CD14-positive monocyte (primary cell): ENCODE results near the gene LRRK1. TPM values are rescaled to one million over a fixed set of nuclear protein-coding genes. Genes with fewer than 3 reads are reported as not detected.
A peak's percentile ranks its signal among the peaks of the same experiment; 100 is the strongest.

ENCODE experiments used
- DNase-seq, 3 donors: peaks; one replicate each; pipeline ENCODE4 v3.0.0-alpha.2; 2011 to 2022
- H2AFZ ChIP-seq: 2 replicates; pipeline ENCODE4 v1.6.0; 2012; ENCODE audit warnings: mild to moderate bottlenecking, low read depth, low read length, inconsistent platforms; ENCODE audit not compliant: insufficient read depth, poor library complexity, severe bottlenecking
- H3K27ac ChIP-seq, 2 donors: 1 replicate in 1 of 2; 2 replicates in 1 of 2; pipeline ENCODE4 v1.5.1; 2012 to 2013; ENCODE audit warnings: low read length in 2 of 2, control low read depth in 1 of 2, inconsistent platforms in 1 of 2, low read depth in 1 of 2, mild to moderate bottlenecking in 1 of 2
- H3K27me3 ChIP-seq, 2 donors: one replicate each; pipeline versions ENCODE4 v1.6.0 to v1.6.1; 2011 to 2013; ENCODE audit warnings: low read length in 2 of 2; ENCODE audit not compliant: control insufficient read depth in 2 of 2, insufficient read depth in 2 of 2
- H3K36me3 ChIP-seq, 2 donors: replicated peaks in 1 of 2; 1 replicate in 1 of 2; 2 replicates in 1 of 2; pipeline versions ENCODE4 v1.5.1 to v1.6.1; 2012 to 2013; ENCODE audit warnings: low read length in 2 of 2, control low read depth in 1 of 2, inconsistent platforms in 1 of 2, mild to moderate bottlenecking in 1 of 2; ENCODE audit not compliant: insufficient read depth in 2 of 2, control insufficient read depth in 1 of 2
- H3K4me1 ChIP-seq, 2 donors: 1 replicate in 1 of 2; 2 replicates in 1 of 2; pipeline versions ENCODE4 v1.5.1 to v1.6.1; 2012 to 2013; ENCODE audit warnings: low read length in 2 of 2, control low read depth in 1 of 2, inconsistent platforms in 1 of 2, mild to moderate bottlenecking in 1 of 2, moderate library complexity in 1 of 2; ENCODE audit not compliant: insufficient read depth in 2 of 2, control insufficient read depth in 1 of 2
- H3K4me2 ChIP-seq: replicated peaks from 2 replicates; pipeline ENCODE3; 2012; ENCODE audit warnings: low read length, moderate library complexity, mild to moderate bottlenecking; ENCODE audit not compliant: poor library complexity, severe bottlenecking; ENCODE audit errors: extremely low read depth
- H3K4me3 ChIP-seq, 3 experiments: fragments of 200-600 bp in 1 of 3; sonication (generic) in 1 of 3; replicated peaks in 1 of 3; 1 replicate in 2 of 3; 2 replicates in 1 of 3; pipeline ENCODE4 v1.5.1; 2011 to 2013; ENCODE audit warnings: low read length in 3 of 3, mild to moderate bottlenecking in 3 of 3, control low read depth in 2 of 3, low read depth in 2 of 3, inconsistent platforms in 1 of 3, moderate library complexity in 1 of 3
- H3K79me2 ChIP-seq: 2 replicates; pipeline ENCODE4 v1.6.0; 2012; ENCODE audit warnings: mild to moderate bottlenecking, control low read depth, inconsistent platforms, low read length, moderate library complexity; ENCODE audit not compliant: insufficient read depth
- H3K9ac ChIP-seq: 2 replicates; pipeline ENCODE4 v1.6.0; 2017; ENCODE audit warnings: low read length, mild to moderate bottlenecking; ENCODE audit not compliant: insufficient read depth, poor library complexity, severe bottlenecking
- H3K9me3 ChIP-seq, 2 donors: replicated peaks in 1 of 2; 1 replicate in 1 of 2; 2 replicates in 1 of 2; pipeline versions ENCODE4 v1.5.1 to v1.6.1; 2012 to 2013; ENCODE audit warnings: low read length in 2 of 2, control low read depth in 1 of 2; ENCODE audit not compliant: control insufficient read depth in 1 of 2, insufficient read depth in 1 of 2
- H4K20me1 ChIP-seq: 2 replicates; pipeline ENCODE4 v1.6.0; 2012; ENCODE audit warnings: mild to moderate bottlenecking, low read length, control low read depth, moderate library complexity; ENCODE audit not compliant: insufficient read depth
- H3K27ac Mint-ChIP-seq, 7 donors: one replicate each; pipeline ENCODE4 v1.8.0; 2020; ENCODE audit warnings: mild to moderate bottlenecking in 7 of 7, mixed read lengths in 7 of 7, moderate library complexity in 6 of 7, inconsistent platforms in 2 of 7
- H3K27me3 Mint-ChIP-seq, 3 donors: one replicate each; pipeline ENCODE4 v1.8.0; 2021 to 2022; ENCODE audit warnings: low read depth in 3 of 3, mild to moderate bottlenecking in 3 of 3, mixed read lengths in 3 of 3, moderate library complexity in 3 of 3, inconsistent platforms in 1 of 3
- H3K36me3 Mint-ChIP-seq, 2 donors: one replicate each; pipeline ENCODE4 v1.8.0; 2020; ENCODE audit warnings: mixed read lengths in 2 of 2, inconsistent platforms in 1 of 2, mild to moderate bottlenecking in 1 of 2
- H3K4me1 Mint-ChIP-seq: one replicate; pipeline ENCODE4 v1.8.0; 2020; ENCODE audit warnings: mild to moderate bottlenecking, mixed read lengths
- H3K4me3 Mint-ChIP-seq, 2 donors: one replicate each; pipeline ENCODE4 v1.8.0; 2020; ENCODE audit warnings: mild to moderate bottlenecking in 2 of 2, mixed read lengths in 2 of 2, moderate library complexity in 1 of 2
- H3K9me3 Mint-ChIP-seq, 7 donors: one replicate each; pipeline ENCODE4 v1.8.0; 2020 to 2022; ENCODE audit warnings: mixed read lengths in 7 of 7, mild to moderate bottlenecking in 6 of 7, moderate library complexity in 6 of 7, inconsistent platforms in 2 of 7
- CTCF ChIP-seq: fragments of 200-600 bp; IDR thresholded peaks from one replicate; pipeline ENCODE4 v1.8.0; 2022; ENCODE audit warnings: antibody characterized with exemption, mild to moderate bottlenecking
- intact Hi-C, 2 donors: fragments of 100-400 bp; cut with micrococcal nuclease; formaldehyde crosslinking; loops; one replicate each; pipeline versions ENCODE4 v1.15.0 to v1.15.1; 2023
- polyA plus RNA-seq, 3 donors: library from polyadenylated mRNA; depleted of rRNA in 1 of 3; unstranded in 2 of 3; stranded (reverse) in 1 of 3; fragments of 300-500 nt in 2 of 3; fragments of >200 nt in 1 of 3; fragmentation: Illumina TruSeq in 2 of 3; gene quantifications; 1 replicate in 2 of 3; 2 replicates in 1 of 3; pipeline ENCODE4 v1.2.3, GENCODE V29; 2012 to 2021

Gene LRRK1
- polyA plus RNA-seq, 3 donors, result 1.7 to 18.9 (median 5.4) TPM

GRCh38 chr15:100934166-100934565 is 15.0 kb downstream of the LRRK1 start:
- Mint-ChIP-seq H3K27me3 (peaks cover 0 to 1% (median 0%) of the 10 kb centered on the region in 3 donors), H3K9me3 (no peaks in the 10 kb centered on the region), H3K36me3 (peaks cover 40 to 43% of the 10 kb centered on the region in 2 donors), H3K4me1 (peaks cover 34% of the 10 kb centered on the region), H3K4me3 (no peak overlapping the region), H3K27ac (peak overlapping the region; percentile 80 to 93 (median 86))
- H3K36me3 ChIP-seq, result peaks cover 14 to 27% of the 10 kb centered on the region in 2 donors
- H3K9me3 ChIP-seq, result no peaks in the 10 kb centered on the region
- no peaks in the 10 kb centered on the region for H3K27me3 ChIP-seq
- no peak for DNase-seq
- no peak overlapping the region for H3K9ac ChIP-seq
- H3K79me2 ChIP-seq, result peaks cover 37% of the 10 kb centered on the region
- TF ChIP-seq CTCF, result no peak
- peak overlapping the region; percentile 38 to 75 for H3K27ac ChIP-seq
- peaks cover 9% of the 10 kb centered on the region for H4K20me1 ChIP-seq
- no peak overlapping the region for H3K4me2 ChIP-seq
- no peak overlapping the region for H3K4me3 ChIP-seq
- H3K4me1 ChIP-seq, result peaks cover 29 to 32% of the 10 kb centered on the region in 2 donors
- H2AFZ ChIP-seq, result no peak overlapping the region
- intact Hi-C loops, result no loop called here

- H3K9me3 Mint-ChIP-seq, result no peaks in the 10 kb centered on the region
- H3K36me3 ChIP-seq, result peaks cover 9 to 21% of the 10 kb centered on the region in 2 donors
- no peaks in the 10 kb centered on the region for H3K27me3 ChIP-seq
- H3K9me3 ChIP-seq, result no peaks in the 10 kb centered on the region
- H3K4me3 Mint-ChIP-seq, result no peak overlapping the region
- peaks cover 34% of the 10 kb centered on the region for H3K4me1 Mint-ChIP-seq
- H3K27ac ChIP-seq, result peak overlapping the region; percentile 38 to 75
- H3K27ac Mint-ChIP-seq, result peak overlapping the region; percentile 80 to 93 (median 86)
- peaks cover 34 to 38% of the 10 kb centered on the region in 2 donors for H3K4me1 ChIP-seq
- DNase-seq, result peak; percentile 40 to 63 (median 43)
- H3K36me3 Mint-ChIP-seq, result peaks cover 35 to 38% of the 10 kb centered on the region in 2 donors
- peaks cover 32% of the 10 kb centered on the region for H3K79me2 ChIP-seq
- intact Hi-C loops, result no loop called here
- peak overlapping the region; percentile 11 for H2AFZ ChIP-seq
- H3K9ac ChIP-seq, result no peak overlapping the region
- peaks cover 0 to 1% (median 0%) of the 10 kb centered on the region in 3 donors for H3K27me3 Mint-ChIP-seq
- H4K20me1 ChIP-seq, result peaks cover 7% of the 10 kb centered on the region
- H3K4me3 ChIP-seq, result no peak overlapping the region
- peak; percentile 19 for TF ChIP-seq CTCF
- no peak overlapping the region for H3K4me2 ChIP-seq
Measured at GRCh38 chr15:100934726-100935125, 15.6 kb downstream of the LRRK1 start.
